Panc1 (cell line): ENCODE results near the gene SDF4. TPM values are rescaled to one million over a fixed set of nuclear protein-coding genes. Genes with fewer than 3 reads are reported as not detected.
"Not testable (repeated sequence)": the region's sequence is repeated elsewhere in the genome, so short reads cannot be mapped to it uniquely, and the experiment has no call there.

Experiments used
- ATAC-seq: fragments of 200-7000 bp; cut with Tn5 transposase; 2 replicates; pipeline ENCODE4 v1.9.1; 2020; ENCODE audit warnings: mild to moderate bottlenecking, moderate library complexity
- BruUV-seq: library from RNA; stranded (reverse); fragments of 400-500 nt; replicated peaks from 2 replicates; lab custom pipeline; 2021; lab: Mats Ljungman, UMichigan
- CTCF ChIA-PET: fragments of 300-600 bp; sonication (Branson Sonifier 250); formaldehyde crosslinking; loops from one replicate; lab custom pipeline; 2022; ENCODE audit warnings: antibody characterized with exemption; lab: Charles Lee
- POLR2A ChIA-PET: fragments of 300-600 bp; sonication (Branson Sonifier 250); formaldehyde crosslinking; loops from one replicate; lab custom pipeline; 2022; ENCODE audit warnings: antibody characterized with exemption; lab: Charles Lee
- DNase-seq: peaks from one replicate; pipeline ENCODE4 v3.0.0-alpha.2; 2010; ENCODE audit warnings: low read depth, low spot score
- H3K27ac ChIP-seq: 2 replicates; pipeline ENCODE4 v1.5.1; 2011; ENCODE audit warnings: mild to moderate bottlenecking, low read length, inconsistent platforms
- H3K27me3 ChIP-seq: fragments of 200-500 bp; sonication (Bioruptor generic); 2 replicates; pipeline ENCODE4 v1.6.0; 2014; ENCODE audit warnings: low read length, inconsistent platforms; ENCODE audit not compliant: control insufficient read depth, insufficient read depth
- H3K36me3 ChIP-seq: fragments of 200-500 bp; sonication (Bioruptor generic); 2 replicates; pipeline ENCODE4 v1.5.1; 2014; ENCODE audit warnings: inconsistent platforms, mild to moderate bottlenecking, low read length, moderate library complexity; ENCODE audit not compliant: control insufficient read depth, insufficient read depth
- H3K4me1 ChIP-seq: 2 replicates; pipeline ENCODE4 v1.5.1; 2011; ENCODE audit warnings: inconsistent platforms, mild to moderate bottlenecking, low read length, moderate library complexity; ENCODE audit not compliant: control insufficient read depth, insufficient read depth
- H3K4me3 ChIP-seq, 2 experiments: 2 replicates each; pipeline ENCODE4 v1.5.1; 2011 to 2012; ENCODE audit warnings: low read depth in 2 of 2, low read length in 2 of 2, mild to moderate bottlenecking in 2 of 2, inconsistent platforms in 1 of 2, moderate library complexity in 1 of 2
- H3K9me3 ChIP-seq: fragments of 200-500 bp; sonication (Bioruptor generic); 2 replicates; pipeline ENCODE4 v1.5.1; 2014; ENCODE audit warnings: low read depth, mild to moderate bottlenecking, inconsistent platforms, low read length, moderate library complexity; ENCODE audit not compliant: control insufficient read depth, insufficient read depth
- CTCF ChIP-seq: fragments of 450-650 bp; IDR thresholded peaks from 2 replicates; pipeline ENCODE4 v1.5.1; 2017; ENCODE audit warnings: mild to moderate bottlenecking
- POLR2AphosphoS5 ChIP-seq: IDR thresholded peaks from 2 replicates; pipeline ENCODE4 v1.6.1; 2012; ENCODE audit warnings: mild to moderate bottlenecking, low read depth, low read length, moderate library complexity
- REST ChIP-seq, 2 experiments: IDR thresholded peaks; 2 replicates each; pipeline ENCODE4 v1.6.1; 2011 to 2012; ENCODE audit warnings: low read depth in 2 of 2, control low read depth in 1 of 2, low read length in 1 of 2, mild to moderate bottlenecking in 1 of 2, moderate library complexity in 1 of 2; ENCODE audit not compliant: insufficient read depth in 1 of 2
- SIN3A ChIP-seq: IDR thresholded peaks from 2 replicates; pipeline ENCODE4 v1.6.1; 2012; ENCODE audit warnings: low read depth, mild to moderate bottlenecking, low read length, moderate library complexity, borderline replicate concordance; ENCODE audit not compliant: insufficient read depth
- TCF7L2 ChIP-seq: IDR thresholded peaks from 2 replicates; pipeline ENCODE4 v1.6.1; 2011; ENCODE audit warnings: mild to moderate bottlenecking, low read depth, low read length, inconsistent platforms
- in situ Hi-C: cut with HindIII; loops from 2 replicates; pipeline ENCODE4 v1.10.0; 2016; ENCODE audit warnings: low sequenced_read_pairs, low pct_unique_long_range_greater_than_20kb
- intact Hi-C: fragments of 100-400 bp; cut with micrococcal nuclease; formaldehyde crosslinking; loops from one replicate; pipeline ENCODE4 v1.10.0; 2022; ENCODE audit not compliant: unreplicated experiment
- total RNA-seq: library from RNA; stranded (reverse); gene quantifications from one replicate; pipeline ENCODE4 v1.2.1, GENCODE V29; 2021; ENCODE audit not compliant: unreplicated experiment

SDF4 gene
- total RNA-seq, 1 experiment from 2014 or later: 335 TPM

GRCh38 chr1:1197188-1197500 lies 34.7 kb downstream of the SDF4 start:
- CTCF ChIA-PET: no interaction called here
- ATAC-seq (no peak), DNase-seq (no peak)
- no peak for TF ChIP-seq TCF7L2
- TF ChIP-seq REST (IDR thresholded peaks at IDR 0.05; ENCODE audit: insufficient read depth in 1 of 2, low read depth in 2 of 2, low read length in 1 of 2): no peak
- no peak for TF ChIP-seq POLR2AphosphoS5
- TF ChIP-seq CTCF: no peak
- no peak for TF ChIP-seq SIN3A
- no peaks in the 10 kb centered on the region for H3K36me3 ChIP-seq
- H3K27me3 ChIP-seq: no peaks in the 10 kb centered on the region
- H3K4me1 ChIP-seq: no peaks in the 10 kb centered on the region
- H3K4me3 ChIP-seq: no peak overlapping the region
- intact Hi-C loops (no loop called here), in situ Hi-C loops (no loop called here)
- POLR2A ChIA-PET: no interaction called here
- no TSS peak for BruUV-seq
- H3K27ac ChIP-seq: no peak overlapping the region
- H3K9me3 ChIP-seq: no peaks in the 10 kb centered on the region

GRCh38 chr1:1196431-1197187 lies 35.2 kb downstream of the SDF4 start:
- no peak for ATAC-seq
- no peak overlapping the region for H3K4me3 ChIP-seq
- DNase-seq: no peak
- BruUV-seq: no TSS peak
- no peaks in the 10 kb centered on the region for H3K36me3 ChIP-seq
- TF ChIP-seq POLR2AphosphoS5: no peak
- H3K27me3 ChIP-seq: no peaks in the 10 kb centered on the region
- ChIA-PET POLR2A (no interaction called here), CTCF (no interaction called here)
- intact Hi-C loops: no loop called here
- H3K9me3 ChIP-seq: no peaks in the 10 kb centered on the region
- H3K27ac ChIP-seq: no peak overlapping the region
- in situ Hi-C loops: no loop called here
- no peaks in the 10 kb centered on the region for H3K4me1 ChIP-seq

GRCh38 chr1:1195726-1196125 lies 36.1 kb downstream of the SDF4 start:
- H3K4me1 ChIP-seq, H3K27ac ChIP-seq, intact Hi-C loops, H3K36me3 ChIP-seq, in situ Hi-C loops, H3K9me3 ChIP-seq, DNase-seq, H3K27me3 ChIP-seq, BruUV-seq, ATAC-seq, POLR2A ChIA-PET, CTCF ChIA-PET, H3K4me3 ChIP-seq: not testable (repeated sequence)
